Epithelial cell of proximal tubule (primary cell): Measurements from ENCODE around the gene SPOCK1. TPM values are rescaled to one million over a fixed set of nuclear protein-coding genes. Genes with fewer than 3 reads are reported as not detected.

Experiments used
- DNase-seq: peaks from one replicate; pipeline ENCODE4 v3.0.0-alpha.2; 2011; ENCODE audit warnings: low read depth
- H3K4me3 ChIP-seq: 2 replicates; pipeline ENCODE4 v1.5.1; 2011; ENCODE audit warnings: low read depth, mild to moderate bottlenecking, low read length
- CTCF ChIP-seq: conservative IDR thresholded peaks from 2 replicates; pipeline ENCODE4 v1.5.1; 2012; ENCODE audit warnings: low read depth, mild to moderate bottlenecking, low read length
- total RNA-seq: library from RNA; depleted of rRNA; stranded (reverse); fragments of >200 nt; gene quantifications from 2 replicates; pipeline ENCODE4 v1.2.3, GENCODE V29; 2015

SPOCK1 gene
- total RNA-seq, 1 donor from 2014 or later = 31.4 TPM

DNA sequence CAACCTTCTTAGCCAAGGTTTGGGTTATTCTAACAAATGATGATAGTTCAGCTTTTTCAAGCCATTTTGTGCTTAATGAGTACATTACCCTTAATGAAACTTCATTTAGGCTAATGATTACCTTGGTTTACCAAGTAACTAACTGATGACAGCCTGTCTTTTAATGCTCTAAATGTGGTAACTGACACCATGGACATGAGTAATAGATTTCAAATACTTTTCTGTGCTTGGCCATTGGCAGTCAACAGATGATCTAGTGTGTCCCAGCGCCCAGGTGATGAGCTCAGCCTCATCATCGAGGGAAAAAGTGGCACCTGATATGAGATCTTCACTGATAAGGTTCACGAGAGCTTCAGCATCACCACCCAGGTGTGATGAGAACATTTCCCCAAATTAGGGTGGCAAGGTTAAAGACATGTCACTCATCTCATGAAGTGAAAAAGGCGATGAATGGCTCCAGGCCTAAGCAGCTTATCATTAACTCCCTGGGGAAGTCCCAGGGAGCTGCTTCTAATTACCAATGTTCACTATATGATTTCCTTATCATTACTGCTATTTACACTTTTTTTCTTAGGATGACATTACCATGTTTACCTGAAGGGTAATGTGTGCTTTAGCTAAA, 296.0 kb downstream of the SPOCK1 start:
- H3K4me3 ChIP-seq = no peak overlapping the region
- TF ChIP-seq CTCF = no peak
- peak; percentile 68 for DNase-seq

DNA sequence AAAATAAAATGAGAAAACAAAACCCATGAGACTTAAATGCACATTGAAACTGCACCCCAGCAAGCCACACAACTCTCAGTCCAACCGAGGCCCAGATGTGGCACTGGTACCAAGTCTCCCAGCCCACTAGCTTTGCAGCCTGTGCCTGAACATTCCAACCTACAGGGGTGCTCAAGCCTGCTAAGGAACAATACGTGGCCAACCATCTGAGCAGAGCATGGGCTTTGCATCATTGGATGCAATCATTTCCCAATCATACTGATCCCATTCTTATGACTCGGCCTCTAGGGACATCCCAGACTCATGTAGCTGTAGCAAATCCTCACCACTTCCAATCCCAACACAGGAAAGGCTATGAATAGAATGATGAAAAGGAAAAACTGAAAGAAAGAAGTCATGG, 297.2 kb downstream of the SPOCK1 start:
- peak; percentile 91 for DNase-seq
- TF ChIP-seq CTCF = peak; percentile 84
- no peak overlapping the region for H3K4me3 ChIP-seq

DNA sequence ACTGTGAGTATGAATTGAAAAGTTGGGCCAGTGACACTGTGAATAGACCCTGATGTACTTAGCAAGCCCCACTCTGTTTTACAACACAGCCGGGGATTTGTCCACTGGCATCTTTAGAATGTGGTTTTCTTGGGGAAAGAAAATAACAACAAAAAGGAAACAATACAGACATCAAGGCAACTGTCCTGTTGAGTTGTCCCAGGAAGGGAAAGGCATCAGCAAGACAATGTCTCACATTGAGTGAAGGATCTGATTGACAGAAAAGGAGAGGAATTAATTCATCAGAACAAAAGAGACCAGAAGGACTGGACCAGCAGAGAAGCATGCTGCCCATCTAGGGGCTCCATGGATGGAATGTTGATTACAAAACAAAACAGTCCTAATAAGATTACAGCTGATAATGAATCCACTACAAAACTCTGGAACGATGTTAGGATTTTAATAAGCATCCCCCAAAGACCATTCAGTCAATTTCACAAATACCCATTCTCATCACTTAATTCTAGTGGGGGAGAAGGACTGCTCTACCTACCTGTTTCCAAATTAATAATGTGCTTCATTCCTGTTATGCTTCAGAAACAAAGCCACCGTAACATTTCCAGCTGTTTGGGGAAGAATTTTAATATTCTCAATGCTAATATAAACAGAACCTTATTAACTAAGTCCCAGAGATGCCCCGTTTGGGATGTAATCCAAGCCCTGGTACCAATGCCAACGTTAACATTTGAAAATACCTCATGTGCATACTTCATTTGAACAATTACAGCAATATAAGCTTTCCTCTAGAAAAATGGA, 298.0 kb downstream of the SPOCK1 start:
- DNase-seq = no peak
- H3K4me3 ChIP-seq = no peak overlapping the region
- no peak for TF ChIP-seq CTCF

DNA sequence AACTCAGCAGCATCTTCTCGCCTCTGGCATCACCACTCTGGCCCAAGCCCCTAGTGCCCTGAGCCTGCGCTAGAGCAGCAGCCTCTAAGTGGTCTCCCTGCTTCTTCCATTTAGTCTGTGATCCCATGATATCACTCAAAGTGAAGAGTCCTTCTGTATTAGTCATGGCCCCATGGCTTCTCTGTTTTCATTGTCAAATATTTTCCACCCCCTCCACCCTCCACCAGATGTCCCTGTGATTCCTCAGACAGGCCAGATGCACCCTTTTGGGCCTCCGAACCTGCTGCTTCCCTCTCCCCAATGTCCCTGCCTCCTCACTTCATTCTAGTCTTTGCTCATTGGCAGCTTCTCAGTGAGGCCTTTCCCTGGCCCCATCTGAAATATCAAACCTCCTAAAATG, 299.2 kb downstream of the SPOCK1 start:
- no peak overlapping the region for H3K4me3 ChIP-seq
- DNase-seq = no peak
- no peak for TF ChIP-seq CTCF

DNA sequence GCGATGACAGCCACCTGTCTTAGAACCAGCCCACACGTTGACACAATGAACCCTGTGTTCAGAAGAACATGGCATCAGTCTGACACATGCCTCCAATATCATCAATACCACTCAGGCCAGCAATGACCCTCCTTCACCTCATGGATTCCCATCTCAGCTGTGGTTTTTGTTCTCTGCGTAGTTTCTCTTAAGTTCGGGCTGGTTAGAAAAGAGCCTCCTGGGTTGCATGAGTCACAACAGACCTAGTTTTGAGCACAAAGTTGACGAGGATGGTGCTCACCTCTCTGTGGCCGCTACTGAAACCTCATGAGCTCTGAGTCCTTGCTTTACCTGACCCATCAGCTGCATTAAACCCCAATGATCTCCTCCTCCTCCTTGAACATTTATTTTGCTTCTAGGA, 299.9 kb downstream of the SPOCK1 start:
- DNase-seq = no peak

DNA sequence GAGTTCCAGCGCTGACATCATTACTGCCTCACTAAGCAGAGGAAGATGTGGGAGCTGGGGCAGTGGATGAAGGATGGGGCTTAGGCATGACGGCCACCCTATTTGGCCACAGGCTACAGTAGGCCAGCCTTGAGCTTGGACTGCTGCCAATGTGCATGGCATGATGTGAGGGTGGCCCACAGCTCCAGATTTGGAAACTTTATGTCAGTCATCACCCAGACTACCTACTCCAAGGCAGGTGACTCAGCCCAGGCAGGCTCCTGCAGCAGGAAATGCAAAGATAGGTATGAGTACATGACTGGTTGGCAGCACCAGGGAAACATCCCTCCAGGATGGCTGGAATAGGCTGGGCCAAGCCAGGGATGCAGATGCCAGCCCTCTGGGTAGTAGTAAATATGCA, 303.6 kb downstream of the SPOCK1 start:
- no peak overlapping the region for H3K4me3 ChIP-seq
- TF ChIP-seq CTCF = no peak
- DNase-seq = no peak

More for the DNA sequence above, 299.9 kb downstream of the SPOCK1 start:
- TF ChIP-seq CTCF = no peak
- H3K4me3 ChIP-seq = no peak overlapping the region
